HEK293T (cell line): ENCODE data around the gene ATP8A2.
"Not testable (repeated sequence)": the region's sequence is repeated elsewhere in the genome, so short reads cannot be mapped to it uniquely, and the experiment has no call there.

Experiments used
- CTCF ChIA-PET: fragments of 350-600 bp; formaldehyde crosslinking; extraction: SDS; loops from one replicate; lab custom pipeline; 2021; ENCODE audit warnings: antibody characterized with exemption, inconsistent platforms; lab: Yijun Ruan, JAX
- POLR2A ChIA-PET: fragments of 350-600 bp; formaldehyde crosslinking; extraction: SDS; loops from one replicate; lab custom pipeline; 2020; ENCODE audit warnings: antibody characterized with exemption, inconsistent platforms; lab: Yijun Ruan, JAX
- DNase-seq: peaks from one replicate; pipeline ENCODE4 v3.0.0; 2012; ENCODE audit warnings: mixed read lengths; ENCODE audit errors: extremely low spot score
- ARNT ChIP-seq: fragments of 450-650 bp; IDR thresholded peaks from 2 replicates; pipeline ENCODE4 v1.6.1; 2017; ENCODE audit warnings: mild to moderate bottlenecking
- BHLHE40 ChIP-seq: fragments of 450-650 bp; IDR thresholded peaks from 2 replicates; pipeline ENCODE4 v1.6.1; 2016; ENCODE audit warnings: mild to moderate bottlenecking, moderate library complexity, borderline replicate concordance
- CTBP1 ChIP-seq: fragments of 450-650 bp; IDR thresholded peaks from 2 replicates; pipeline ENCODE4 v1.6.1; 2016; ENCODE audit warnings: borderline replicate concordance
- ELF4 ChIP-seq: fragments of 450-650 bp; IDR thresholded peaks from 2 replicates; pipeline ENCODE4 v1.6.1; 2017; ENCODE audit warnings: antibody characterized with exemption
- FOXA1 ChIP-seq: fragments of 450-650 bp; IDR thresholded peaks from 2 replicates; pipeline ENCODE4 v1.6.1; 2016; ENCODE audit warnings: mild to moderate bottlenecking
- FOXK2 ChIP-seq: fragments of 450-650 bp; IDR thresholded peaks from 2 replicates; pipeline ENCODE4 v1.6.1; 2016; ENCODE audit warnings: mild to moderate bottlenecking
- FOXM1 ChIP-seq: fragments of 450-650 bp; IDR thresholded peaks from 2 replicates; pipeline ENCODE4 v1.6.1; 2017; ENCODE audit warnings: mild to moderate bottlenecking, borderline replicate concordance
- HDGF ChIP-seq: fragments of 450-650 bp; IDR thresholded peaks from 2 replicates; pipeline ENCODE4 v1.6.1; 2017; ENCODE audit warnings: antibody characterized with exemption, borderline replicate concordance
- L3MBTL2 ChIP-seq: fragments of 450-650 bp; conservative IDR thresholded peaks from 2 replicates; pipeline ENCODE4 v1.6.1; 2016; ENCODE audit warnings: mild to moderate bottlenecking
- LEF1 ChIP-seq: fragments of 450-650 bp; IDR thresholded peaks from 2 replicates; pipeline ENCODE4 v1.6.1; 2017; ENCODE audit warnings: mild to moderate bottlenecking, borderline replicate concordance
- NFRKB ChIP-seq: fragments of 450-650 bp; IDR thresholded peaks from 2 replicates; pipeline ENCODE4 v1.6.1; 2016; ENCODE audit warnings: mild to moderate bottlenecking, moderate library complexity
- SP1 ChIP-seq: fragments of 450-650 bp; IDR thresholded peaks from 2 replicates; pipeline ENCODE4 v1.6.1; 2017
- SUZ12 ChIP-seq: fragments of 450-650 bp; IDR thresholded peaks from 2 replicates; pipeline ENCODE4 v1.6.1; 2016; ENCODE audit warnings: mild to moderate bottlenecking
- TARDBP ChIP-seq: fragments of 450-650 bp; IDR thresholded peaks from 2 replicates; pipeline ENCODE4 v1.6.1; 2016
- ZNF384 ChIP-seq: fragments of 450-650 bp; IDR thresholded peaks from 2 replicates; pipeline ENCODE4 v1.6.1; 2016
- TF ChIP-seq, protein P1 (sequence below): fragments of 450-650 bp; IDR thresholded peaks from 2 replicates; pipeline ENCODE4 v1.6.1; 2016

ATP8A2 gene

DNA sequence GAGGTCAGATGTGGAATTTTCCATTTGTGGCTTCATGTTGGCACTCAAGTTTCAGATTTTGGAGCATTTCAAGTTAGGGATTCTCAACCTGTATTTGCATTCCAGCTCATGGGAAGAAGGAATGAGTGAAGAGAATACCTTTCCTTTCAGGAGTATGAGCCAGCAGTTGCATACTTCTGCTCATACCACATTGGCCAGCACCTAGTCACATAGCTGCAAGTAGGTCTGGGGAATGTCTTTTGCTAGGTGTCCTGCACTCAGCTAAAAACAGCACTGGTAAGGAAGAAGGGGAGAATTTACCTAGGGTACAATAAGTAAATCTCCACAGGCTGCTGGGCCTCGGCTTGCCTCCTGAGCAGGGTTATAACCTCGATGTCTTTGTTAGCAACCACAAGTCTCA, 24.6 kb upstream of the ATP8A2 start:
- no peak for DNase-seq
- POLR2A ChIA-PET, result no interaction called here
- no peak for TF ChIP-seq BHLHE40
- TF ChIP-seq FOXM1, result no peak
- no peak for TF ChIP-seq HDGF
- no peak for TF ChIP-seq LEF1
- TF ChIP-seq ARNT, result no peak
- no peak for TF ChIP-seq FOXK2
- TF ChIP-seq, protein P1, sequence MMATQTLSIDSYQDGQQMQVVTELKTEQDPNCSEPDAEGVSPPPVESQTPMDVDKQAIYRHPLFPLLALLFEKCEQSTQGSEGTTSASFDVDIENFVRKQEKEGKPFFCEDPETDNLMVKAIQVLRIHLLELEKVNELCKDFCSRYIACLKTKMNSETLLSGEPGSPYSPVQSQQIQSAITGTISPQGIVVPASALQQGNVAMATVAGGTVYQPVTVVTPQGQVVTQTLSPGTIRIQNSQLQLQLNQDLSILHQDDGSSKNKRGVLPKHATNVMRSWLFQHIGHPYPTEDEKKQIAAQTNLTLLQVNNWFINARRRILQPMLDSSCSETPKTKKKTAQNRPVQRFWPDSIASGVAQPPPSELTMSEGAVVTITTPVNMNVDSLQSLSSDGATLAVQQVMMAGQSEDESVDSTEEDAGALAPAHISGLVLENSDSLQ, result no peak
- TF ChIP-seq ZNF384, result no peak
- TF ChIP-seq FOXA1, result no peak
- no peak for TF ChIP-seq TARDBP
- no peak for TF ChIP-seq CTBP1
- no peak for TF ChIP-seq SP1
- no peak for TF ChIP-seq L3MBTL2
- TF ChIP-seq ELF4, result no peak
- CTCF ChIA-PET, result no interaction called here

DNA sequence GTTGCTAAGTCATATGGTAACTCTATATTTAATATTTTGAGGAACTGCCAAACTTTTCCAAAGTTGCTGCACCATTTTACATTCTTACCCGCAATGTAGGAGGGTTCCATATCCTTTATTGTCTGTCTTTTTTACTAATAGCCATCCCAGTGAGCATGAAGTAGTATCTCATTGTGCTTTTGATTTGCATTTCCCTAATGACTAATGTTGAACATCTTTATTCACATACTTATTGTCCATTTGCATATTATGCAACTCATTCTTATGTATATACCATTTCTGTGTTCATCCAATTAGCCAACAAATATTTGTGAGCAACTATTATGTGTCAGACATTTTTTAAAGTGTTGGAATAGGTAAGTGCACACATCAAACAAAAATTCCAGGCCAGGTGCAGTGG, 20.4 kb upstream of the ATP8A2 start:
- ChIA-PET POLR2A (no interaction called here), CTCF (no interaction called here)
- TF ChIP-seq FOXK2 (no peak), ZNF384 (no peak), CTBP1 (no peak), BHLHE40 (no peak), L3MBTL2 (no peak), ARNT (no peak), FOXM1 (no peak), TARDBP (no peak), SUZ12 (no peak), ELF4 (no peak), LEF1 (no peak), HDGF (no peak), FOXA1 (no peak), NFRKB (no peak), SP1 (no peak)
- TF ChIP-seq, protein P1, result no peak
- no peak for DNase-seq

DNA sequence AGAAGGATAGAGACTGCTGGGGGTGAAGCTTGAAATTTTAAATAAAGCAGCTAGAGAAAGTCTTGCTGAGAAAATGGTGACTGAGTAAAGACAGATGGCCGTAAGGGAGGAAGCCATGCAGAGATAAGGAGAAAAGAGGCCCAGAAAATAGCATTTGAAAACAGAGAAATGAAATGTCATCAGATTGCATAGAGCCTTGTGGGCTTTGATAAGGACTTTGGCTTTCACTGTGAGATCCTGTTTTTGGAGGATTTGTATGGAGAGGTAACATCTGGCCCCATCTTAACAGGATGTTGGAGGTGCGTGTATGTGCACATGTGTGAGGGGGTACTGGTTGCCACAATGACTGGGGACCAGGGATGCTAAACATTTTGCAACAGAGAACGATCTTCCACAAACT, 19.5 kb upstream of the ATP8A2 start:
- no peak for TF ChIP-seq CTBP1
- TF ChIP-seq TARDBP, result no peak
- TF ChIP-seq, protein P1, result no peak
- ChIA-PET CTCF (no interaction called here), POLR2A (no interaction called here)
- no peak for DNase-seq

DNA sequence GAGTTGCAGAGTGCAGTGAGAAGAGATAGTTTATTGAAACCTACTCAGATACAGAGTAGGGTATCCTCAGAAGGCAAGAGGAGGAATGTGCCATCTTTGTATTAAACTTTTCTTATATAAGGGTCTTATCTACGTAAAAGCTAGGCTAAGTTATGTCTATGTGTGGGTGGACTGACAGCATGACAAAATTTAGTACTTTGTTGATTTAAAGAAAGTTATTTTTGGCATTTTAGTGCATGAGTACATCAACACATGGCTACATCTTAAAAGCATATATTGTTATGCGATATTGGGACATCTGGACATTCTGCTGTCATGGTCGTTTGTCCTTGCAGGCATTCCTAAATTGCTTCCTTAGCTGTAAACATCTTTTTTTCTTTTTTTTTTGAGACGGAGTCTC, 19.0 kb upstream of the ATP8A2 start:
- ChIA-PET CTCF (no interaction called here), POLR2A (no interaction called here)
- TF ChIP-seq SP1 (no peak), ELF4 (no peak), FOXM1 (no peak), BHLHE40 (no peak), FOXK2 (no peak), LEF1 (no peak)
- DNase-seq, result no peak

DNA sequence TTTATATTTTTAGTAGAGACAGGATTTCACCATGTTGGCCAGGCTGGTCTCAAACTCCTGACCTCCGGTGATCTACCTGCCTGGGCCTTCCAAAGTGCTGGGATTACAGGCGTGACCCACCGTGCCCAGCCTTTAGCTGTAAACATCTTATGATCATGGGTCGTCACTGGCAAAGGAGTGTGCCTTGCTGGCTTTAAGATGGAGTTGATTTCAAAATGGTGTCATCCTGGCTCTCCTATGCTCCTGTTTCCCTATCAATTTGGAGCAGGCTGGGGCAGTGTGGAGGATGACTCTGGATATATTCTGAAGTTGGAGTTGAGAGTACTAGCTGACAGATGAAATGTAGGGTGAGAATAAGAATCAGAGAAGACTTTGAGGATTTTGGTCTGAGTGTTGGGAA, 18.4 kb upstream of the ATP8A2 start:
- CTCF ChIA-PET, result no interaction called here
- TF ChIP-seq NFRKB (no peak), FOXM1 (no peak), SP1 (no peak), CTBP1 (no peak), L3MBTL2 (no peak), ARNT (no peak), FOXK2 (no peak), TARDBP (no peak), FOXA1 (no peak), LEF1 (no peak)
- TF ChIP-seq, protein P1, result no peak
- POLR2A ChIA-PET, result no interaction called here
- DNase-seq, result no peak

DNA sequence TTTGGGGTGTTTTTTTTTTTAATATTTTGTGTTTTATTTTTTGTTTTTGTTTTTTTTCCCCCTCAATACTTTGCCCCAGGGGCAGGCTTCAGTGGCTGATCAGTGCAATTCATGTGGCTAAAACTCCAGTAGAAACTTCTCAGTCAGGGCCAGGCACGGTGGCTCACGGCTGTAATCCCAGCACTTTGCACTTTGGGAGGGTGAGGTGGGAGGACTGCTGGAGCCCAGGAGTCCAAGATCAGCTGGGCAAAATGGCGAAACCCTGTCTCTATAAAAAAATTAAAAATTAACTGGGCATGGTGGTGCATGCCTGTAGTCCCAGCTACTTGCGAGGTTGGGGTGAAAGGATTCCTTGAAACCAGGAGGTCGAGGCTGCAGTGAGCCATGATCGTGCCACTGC, 17.4 kb upstream of the ATP8A2 start:
- DNase-seq, result no peak
- TF ChIP-seq SP1 (no peak), FOXK2 (no peak), HDGF (no peak), ELF4 (no peak), FOXA1 (no peak)
- TF ChIP-seq, protein P1, result no peak
- CTCF ChIA-PET, result no interaction called here
- POLR2A ChIA-PET, result no interaction called here

DNA sequence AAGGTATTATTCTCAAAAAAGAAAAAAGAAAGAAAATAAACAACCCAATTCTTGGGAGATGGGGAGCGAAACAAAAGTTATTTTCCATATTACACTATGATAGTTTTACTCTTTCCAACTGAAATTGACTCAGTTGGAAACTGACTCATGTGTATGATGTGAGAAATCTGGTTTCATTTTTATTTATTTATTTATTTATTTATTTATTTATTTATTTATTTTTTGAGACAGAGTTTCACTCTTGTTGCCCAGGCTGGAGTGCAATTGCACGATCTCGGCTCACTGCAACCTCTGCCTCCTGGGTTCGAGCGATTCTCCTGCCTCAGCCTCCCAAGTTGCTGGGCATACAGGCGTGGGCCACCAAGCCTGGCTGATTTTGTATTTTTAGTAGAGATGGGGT, 11.3 kb upstream of the ATP8A2 start:
- DNase-seq, POLR2A ChIA-PET, CTCF ChIA-PET: not testable (repeated sequence)
